GM13977 (cell line): ENCODE data around the gene CRIM1.

Experiments used
- DNase-seq: peaks from one replicate; pipeline ENCODE4 v3.0.0; 2012; ENCODE audit warnings: low spot score
- CTCF ChIP-seq: IDR thresholded peaks from 2 replicates; pipeline ENCODE4 v1.5.1; 2012; ENCODE audit warnings: mild to moderate bottlenecking, control low read depth; ENCODE audit not compliant: insufficient read depth; ENCODE audit errors: extremely low read depth, missing control alignments
- in situ Hi-C: fragments of 300-500 bp; cut with MboI; formaldehyde crosslinking; loops from one replicate; pipeline ENCODE4 v1.12.0; 2022; ENCODE audit warnings: low sequenced_read_pairs, low pct_unique_long_range_greater_than_20kb, mixed read lengths, inconsistent platforms; ENCODE audit not compliant: unreplicated experiment

Gene CRIM1

GRCh38 chr2:36492216-36492945 is 136.8 kb downstream of the CRIM1 start:
- no peak for DNase-seq
- in situ Hi-C loops = no loop called here
- no peak for TF ChIP-seq CTCF

GRCh38 chr2:36493306-36493705 is 137.7 kb downstream of the CRIM1 start:
- in situ Hi-C loops = no loop called here
- TF ChIP-seq CTCF = no peak
- DNase-seq = no peak

- no peak for TF ChIP-seq CTCF
- in situ Hi-C loops = no loop called here
- no peak for DNase-seq
These were observed 142.1 kb downstream of the CRIM1 start for GRCh38 chr2:36497570-36498163.

- no peak for TF ChIP-seq CTCF
- in situ Hi-C loops = no loop called here
- DNase-seq = no peak
These were observed 143.7 kb downstream of the CRIM1 start for GRCh38 chr2:36499128-36499820.

- DNase-seq = no peak
- TF ChIP-seq CTCF = no peak
- in situ Hi-C loops = no loop called here
These were observed 144.5 kb downstream of the CRIM1 start for GRCh38 chr2:36500072-36500471.

GRCh38 chr2:36502081-36502480 is 146.5 kb downstream of the CRIM1 start:
- TF ChIP-seq CTCF = no peak
- DNase-seq = no peak
- in situ Hi-C loops = no loop called here
